ENCODE measurements around the gene BEST4.
A peak's percentile ranks its signal among the peaks of the same experiment; 100 is the strongest.

The BEST4 gene

DNA sequence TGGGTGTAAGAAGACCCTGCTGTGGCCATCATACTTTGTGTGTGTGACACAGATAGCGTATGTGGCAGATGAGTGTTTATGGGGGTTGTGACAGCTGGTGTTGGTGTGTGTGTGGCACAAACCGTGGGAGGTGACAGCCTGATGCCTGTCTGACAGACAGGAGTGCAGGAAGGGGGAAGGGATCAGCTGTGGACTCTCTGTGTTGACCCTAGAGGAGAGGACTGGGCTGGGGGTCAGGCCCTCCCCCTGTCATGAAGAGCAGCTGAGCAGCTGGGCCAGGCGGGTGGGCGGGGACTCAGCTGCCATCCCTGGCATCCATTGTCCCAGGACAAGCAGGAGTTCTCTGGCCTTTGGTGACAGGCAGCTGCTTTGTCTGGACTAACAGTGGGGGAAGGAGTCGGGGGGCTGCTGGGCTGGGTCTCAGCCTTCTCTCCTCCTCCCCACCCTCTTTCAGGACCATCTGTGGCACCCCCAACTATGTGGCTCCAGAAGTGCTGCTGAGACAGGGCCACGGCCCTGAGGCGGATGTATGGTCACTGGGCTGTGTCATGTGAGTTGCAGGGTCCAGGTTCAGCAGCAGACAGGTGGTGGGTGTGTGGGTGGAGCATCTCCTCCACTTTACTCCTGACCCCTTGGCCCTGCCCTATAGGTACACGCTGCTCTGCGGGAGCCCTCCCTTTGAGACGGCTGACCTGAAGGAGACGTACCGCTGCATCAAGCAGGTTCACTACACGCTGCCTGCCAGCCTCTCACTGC lies 14.5 kb upstream of the BEST4 start:
- no peak overlapping the region for H2AFZ ChIP-seq (ENCODE audit: low read depth, low read length)
- DNase-seq (no peak), ATAC-seq (ENCODE audit: insufficient read depth, low read depth) (no peak)
- H3K4me2 ChIP-seq (ENCODE audit: insufficient read depth, low read length): peak overlapping the region; percentile 92; the same call in 1 of the 2 replicates
- peaks cover 41% of the 10 kb centered on the region for H3K36me3 ChIP-seq (ENCODE audit: insufficient read depth, low read length)
- H3K9me3 ChIP-seq (ENCODE audit: insufficient read depth, low read length, severe bottlenecking): no peaks in the 10 kb centered on the region
- no peak overlapping the region for H3K9ac ChIP-seq (ENCODE audit: low read depth, low read length)
- TF ChIP-seq, protein P1, sequence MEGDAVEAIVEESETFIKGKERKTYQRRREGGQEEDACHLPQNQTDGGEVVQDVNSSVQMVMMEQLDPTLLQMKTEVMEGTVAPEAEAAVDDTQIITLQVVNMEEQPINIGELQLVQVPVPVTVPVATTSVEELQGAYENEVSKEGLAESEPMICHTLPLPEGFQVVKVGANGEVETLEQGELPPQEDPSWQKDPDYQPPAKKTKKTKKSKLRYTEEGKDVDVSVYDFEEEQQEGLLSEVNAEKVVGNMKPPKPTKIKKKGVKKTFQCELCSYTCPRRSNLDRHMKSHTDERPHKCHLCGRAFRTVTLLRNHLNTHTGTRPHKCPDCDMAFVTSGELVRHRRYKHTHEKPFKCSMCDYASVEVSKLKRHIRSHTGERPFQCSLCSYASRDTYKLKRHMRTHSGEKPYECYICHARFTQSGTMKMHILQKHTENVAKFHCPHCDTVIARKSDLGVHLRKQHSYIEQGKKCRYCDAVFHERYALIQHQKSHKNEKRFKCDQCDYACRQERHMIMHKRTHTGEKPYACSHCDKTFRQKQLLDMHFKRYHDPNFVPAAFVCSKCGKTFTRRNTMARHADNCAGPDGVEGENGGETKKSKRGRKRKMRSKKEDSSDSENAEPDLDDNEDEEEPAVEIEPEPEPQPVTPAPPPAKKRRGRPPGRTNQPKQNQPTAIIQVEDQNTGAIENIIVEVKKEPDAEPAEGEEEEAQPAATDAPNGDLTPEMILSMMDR (IDR thresholded peaks at IDR 0.05; ENCODE audit: borderline replicate concordance, extremely low read depth, low read length, poor library complexity, severe bottlenecking): no peak
- TF ChIP-seq EZH2 (IDR thresholded peaks at IDR 0.05; ENCODE audit: borderline replicate concordance, low read depth, low read length, severe bottlenecking): no peak
- no peak overlapping the region for H3K4me3 ChIP-seq (ENCODE audit: low read depth in 1 of 2, low read length in 2 of 2)
- H3K27ac ChIP-seq (ENCODE audit: low read length): no peak overlapping the region
- H3K27me3 ChIP-seq (ENCODE audit: insufficient read depth, low read length, poor library complexity): no peaks in the 10 kb centered on the region
- H3K4me1 ChIP-seq (ENCODE audit: insufficient read depth, low read length): peaks cover 34% of the 10 kb centered on the region
- H4K20me1 ChIP-seq (ENCODE audit: insufficient read depth, low read length): no peaks in the 10 kb centered on the region
- no peaks in the 10 kb centered on the region for H3K79me2 ChIP-seq (ENCODE audit: insufficient read depth, low read length)

DNA sequence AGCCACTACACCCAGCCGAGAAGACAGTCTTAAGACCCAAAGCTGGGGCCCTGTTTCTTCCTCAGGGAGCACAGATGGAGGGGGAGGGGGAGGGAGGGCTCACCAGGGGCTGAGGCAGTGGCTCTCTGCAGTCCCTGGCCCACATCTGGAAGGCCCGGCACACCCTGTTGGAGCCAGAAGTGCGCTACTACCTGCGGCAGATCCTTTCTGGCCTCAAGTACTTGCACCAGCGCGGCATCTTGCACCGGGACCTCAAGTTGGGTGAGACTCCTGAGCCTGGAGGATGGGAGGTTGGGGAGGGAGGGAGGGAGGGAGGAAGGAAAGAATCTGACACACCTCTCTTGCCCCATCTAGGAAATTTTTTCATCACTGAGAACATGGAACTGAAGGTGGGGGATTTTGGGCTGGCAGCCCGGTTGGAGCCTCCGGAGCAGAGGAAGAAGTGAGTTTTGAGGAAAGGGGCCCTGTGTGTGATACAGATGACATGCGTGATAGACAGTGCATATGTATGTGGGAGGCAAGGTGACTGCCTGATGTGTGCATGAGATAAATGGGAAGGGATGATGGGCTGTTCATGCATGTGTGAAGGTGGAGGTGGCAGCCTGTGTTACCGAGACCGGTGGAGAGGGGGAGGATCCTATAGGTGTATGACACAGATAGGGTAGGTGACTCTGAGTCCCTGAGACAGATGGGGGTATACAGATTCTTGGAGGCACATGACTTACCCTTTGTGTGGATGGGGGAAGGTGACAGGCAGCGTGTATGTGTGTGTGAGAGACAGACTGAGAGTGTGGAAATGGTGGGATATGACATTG lies 13.7 kb upstream of the BEST4 start:
- Histone ChIP-seq H3K27ac (ENCODE audit: low read length) (no peak overlapping the region), H3K79me2 (ENCODE audit: insufficient read depth, low read length) (no peaks in the 10 kb centered on the region), H2AFZ (ENCODE audit: low read depth, low read length) (no peak overlapping the region), H4K20me1 (ENCODE audit: insufficient read depth, low read length) (no peaks in the 10 kb centered on the region), H3K9ac (ENCODE audit: low read depth, low read length) (no peak overlapping the region; the same call in 1 of the 2 replicates), H3K27me3 (ENCODE audit: insufficient read depth, low read length, poor library complexity) (no peaks in the 10 kb centered on the region), H3K4me2 (ENCODE audit: insufficient read depth, low read length) (peak overlapping the region; percentile 92), H3K4me1 (ENCODE audit: insufficient read depth, low read length) (peaks cover 34% of the 10 kb centered on the region), H3K4me3 (ENCODE audit: low read depth in 1 of 2, low read length in 2 of 2) (peak overlapping the region in 1 of 2 experiments; percentile 21; a peak in 1 of 4 replicates), H3K36me3 (ENCODE audit: insufficient read depth, low read length) (peaks cover 41% of the 10 kb centered on the region), H3K9me3 (ENCODE audit: insufficient read depth, low read length, severe bottlenecking) (no peaks in the 10 kb centered on the region)
- ATAC-seq (ENCODE audit: insufficient read depth, low read depth) (no peak), DNase-seq (no peak)
- TF ChIP-seq EZH2 (IDR thresholded peaks at IDR 0.05; ENCODE audit: borderline replicate concordance, low read depth, low read length, severe bottlenecking): no peak
- TF ChIP-seq, protein P1 (IDR thresholded peaks at IDR 0.05; ENCODE audit: borderline replicate concordance, extremely low read depth, low read length, poor library complexity, severe bottlenecking): no peak

DNA sequence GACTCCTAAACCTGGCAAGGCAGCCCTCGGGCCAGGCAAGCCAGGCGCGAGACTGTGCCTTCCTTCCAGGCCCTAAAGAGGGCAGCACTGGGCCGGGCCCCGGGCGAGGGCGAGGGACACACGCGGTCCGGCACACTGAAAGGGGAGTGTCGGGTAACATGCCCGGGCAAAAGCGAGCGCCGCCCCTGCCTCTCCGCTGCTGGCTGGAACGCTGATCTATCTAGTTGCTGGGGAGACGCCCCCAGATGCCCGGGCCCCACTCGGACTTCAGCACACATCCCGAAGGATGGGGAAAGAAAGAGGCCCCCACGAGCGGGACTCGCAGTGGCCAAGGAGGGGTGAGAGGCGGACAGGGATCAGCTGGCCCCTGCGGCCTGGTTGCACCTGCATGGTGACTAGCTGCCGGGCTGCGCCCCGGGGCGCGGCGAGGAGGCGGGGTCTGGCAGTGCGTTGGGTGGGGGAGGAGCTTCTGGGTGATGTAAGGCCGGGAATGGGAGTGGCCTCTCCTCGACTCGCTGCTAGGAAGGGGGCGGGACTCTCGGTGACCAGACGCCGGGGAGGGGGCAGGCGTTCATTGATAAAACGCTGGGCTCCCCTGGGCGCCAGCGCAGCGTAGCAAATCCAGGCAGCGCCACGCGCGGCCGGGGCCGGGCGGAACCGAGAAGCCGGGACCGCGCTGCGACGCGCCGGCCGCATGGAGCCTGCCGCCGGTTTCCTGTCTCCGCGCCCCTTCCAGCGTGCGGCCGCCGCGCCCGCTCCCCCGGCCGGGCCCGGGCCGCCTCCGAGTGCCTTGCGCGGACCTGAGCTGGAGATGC lies 12.0 kb upstream of the BEST4 start, which contains the start of gene PLK3:
PLK3 (plus strand) TSS at position 608 of the 815 bp plus-strand sequence; CDS start at position 695, 87 bp downstream.
- Histone ChIP-seq H3K9me3 (ENCODE audit: insufficient read depth, low read length, severe bottlenecking) (no peaks in the 10 kb centered on the region), H3K27ac (ENCODE audit: low read length) (peak within 1 kb of the TSS; percentile 88), H3K4me1 (ENCODE audit: insufficient read depth, low read length) (peaks cover 34% of the 10 kb centered on the region), H2AFZ (ENCODE audit: low read depth, low read length) (peak within 1 kb of the TSS; percentile 89), H3K27me3 (ENCODE audit: insufficient read depth, low read length, poor library complexity) (no peaks in the 10 kb centered on the region), H3K4me2 (ENCODE audit: insufficient read depth, low read length) (peak within 1 kb of the TSS; percentile 92), H3K36me3 (ENCODE audit: insufficient read depth, low read length) (peaks cover 29% of the 10 kb centered on the region), H3K4me3 (ENCODE audit: low read depth in 1 of 2, low read length in 2 of 2) (peak within 1 kb of the TSS; percentile 55 to 76; a peak in 3 of 4 replicates), H3K79me2 (ENCODE audit: insufficient read depth, low read length) (no peaks in the 10 kb centered on the region), H4K20me1 (ENCODE audit: insufficient read depth, low read length) (no peaks in the 10 kb centered on the region), H3K9ac (ENCODE audit: low read depth, low read length) (peak within 1 kb of the TSS; percentile 87)
- DNase-seq (peak; percentile 98), ATAC-seq (ENCODE audit: insufficient read depth, low read depth) (peak; percentile 85)
- TF ChIP-seq EZH2 (IDR thresholded peaks at IDR 0.05; ENCODE audit: borderline replicate concordance, low read depth, low read length, severe bottlenecking): no peak
- TF ChIP-seq, protein P1 (IDR thresholded peaks at IDR 0.05; ENCODE audit: borderline replicate concordance, extremely low read depth, low read length, poor library complexity, severe bottlenecking): peak; percentile 89

Measured in DND-41 (cell line).